ENCODE results near the gene IFNE. TPM values are rescaled to one million over a fixed set of nuclear protein-coding genes. Genes with fewer than 3 reads are reported as not detected.

Gene IFNE
- total and polyA plus RNA-seq, 12 donors = not detected

DNA sequence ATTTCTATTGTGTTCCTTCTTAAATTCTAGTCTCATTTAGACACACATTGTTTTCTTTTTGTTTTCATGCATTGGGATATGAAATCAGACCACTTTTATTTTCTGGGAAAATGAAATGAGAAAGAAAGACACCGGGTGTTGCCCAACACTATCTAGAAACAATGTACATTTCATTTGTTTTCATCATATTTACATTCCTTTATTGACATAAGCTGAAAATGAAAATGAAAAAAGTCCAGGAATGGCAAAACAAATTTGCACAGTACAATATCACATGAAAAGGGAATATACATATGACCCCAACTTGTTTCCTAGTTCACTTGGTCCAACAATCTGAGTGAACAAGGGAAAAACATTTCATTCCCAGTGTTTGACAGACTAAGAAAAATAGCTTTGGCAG lies 20.7 kb downstream of the IFNE start:
- Histone ChIP-seq H3K36me3 (replicated peaks in 1 of 2) (no peaks in the 10 kb centered on the region), H3K4me1 (replicated peaks in 1 of 2) (no peaks in the 10 kb centered on the region), H3K27ac (no peak overlapping the region), H3K4me3 (no peak overlapping the region), H3K9me3 (replicated peaks in 1 of 3) (peaks cover 0 to 4% (median 0%) of the 10 kb centered on the region in 3 donors), H3K27me3 (no peaks in the 10 kb centered on the region)
- 76 to 85% (median 83%) methylated on average over 1 of the region's 1 CpG for WGBS, 4 donors
- no peak for DNase-seq
- intact Hi-C loops (cut with DNase I) = no loop called here
- no peak for TF ChIP-seq POLR2A (IDR thresholded peaks at IDR 0.05)
- TF ChIP-seq, protein P1, sequence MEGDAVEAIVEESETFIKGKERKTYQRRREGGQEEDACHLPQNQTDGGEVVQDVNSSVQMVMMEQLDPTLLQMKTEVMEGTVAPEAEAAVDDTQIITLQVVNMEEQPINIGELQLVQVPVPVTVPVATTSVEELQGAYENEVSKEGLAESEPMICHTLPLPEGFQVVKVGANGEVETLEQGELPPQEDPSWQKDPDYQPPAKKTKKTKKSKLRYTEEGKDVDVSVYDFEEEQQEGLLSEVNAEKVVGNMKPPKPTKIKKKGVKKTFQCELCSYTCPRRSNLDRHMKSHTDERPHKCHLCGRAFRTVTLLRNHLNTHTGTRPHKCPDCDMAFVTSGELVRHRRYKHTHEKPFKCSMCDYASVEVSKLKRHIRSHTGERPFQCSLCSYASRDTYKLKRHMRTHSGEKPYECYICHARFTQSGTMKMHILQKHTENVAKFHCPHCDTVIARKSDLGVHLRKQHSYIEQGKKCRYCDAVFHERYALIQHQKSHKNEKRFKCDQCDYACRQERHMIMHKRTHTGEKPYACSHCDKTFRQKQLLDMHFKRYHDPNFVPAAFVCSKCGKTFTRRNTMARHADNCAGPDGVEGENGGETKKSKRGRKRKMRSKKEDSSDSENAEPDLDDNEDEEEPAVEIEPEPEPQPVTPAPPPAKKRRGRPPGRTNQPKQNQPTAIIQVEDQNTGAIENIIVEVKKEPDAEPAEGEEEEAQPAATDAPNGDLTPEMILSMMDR (IDR thresholded peaks at IDR 0.05) = no peak

DNA sequence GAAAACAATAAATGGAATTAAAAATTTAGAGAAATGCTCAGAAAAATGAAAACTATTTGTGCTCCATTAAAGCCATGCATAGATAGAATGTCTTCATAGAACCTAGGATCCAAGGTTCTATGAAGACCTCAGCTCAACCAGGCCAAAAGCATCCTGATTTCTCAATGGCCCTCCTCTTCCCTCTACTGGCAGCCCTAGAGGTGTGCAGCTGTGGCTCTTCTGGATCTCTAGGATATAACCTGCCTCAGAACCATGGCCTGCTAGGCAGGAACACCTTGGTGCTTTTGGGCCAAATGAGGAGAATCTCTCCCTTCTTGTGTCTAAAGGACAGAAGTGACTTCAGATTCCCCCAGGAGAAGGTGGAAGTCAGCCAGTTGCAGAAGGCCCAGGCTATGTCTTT lies 26.8 kb downstream of the IFNE start:
- intact Hi-C loops (cut with DNase I) = no loop called here
- no peak overlapping the region for H3K27ac ChIP-seq
- no peaks in the 10 kb centered on the region for H3K27me3 ChIP-seq
- H3K9me3 ChIP-seq (replicated peaks in 1 of 3) = no peaks in the 10 kb centered on the region
- no peak for TF ChIP-seq POLR2A (IDR thresholded peaks at IDR 0.05)
- TF ChIP-seq, protein P1 (IDR thresholded peaks at IDR 0.05) = peak; percentile 22 to 52 (median 35)
- H3K4me3 ChIP-seq = no peak overlapping the region
- peak in 1 of 7 donors; percentile 9 for DNase-seq
- no peaks in the 10 kb centered on the region for H3K36me3 ChIP-seq (replicated peaks in 1 of 2)
- H3K4me1 ChIP-seq (replicated peaks in 1 of 2) = no peaks in the 10 kb centered on the region

DNA sequence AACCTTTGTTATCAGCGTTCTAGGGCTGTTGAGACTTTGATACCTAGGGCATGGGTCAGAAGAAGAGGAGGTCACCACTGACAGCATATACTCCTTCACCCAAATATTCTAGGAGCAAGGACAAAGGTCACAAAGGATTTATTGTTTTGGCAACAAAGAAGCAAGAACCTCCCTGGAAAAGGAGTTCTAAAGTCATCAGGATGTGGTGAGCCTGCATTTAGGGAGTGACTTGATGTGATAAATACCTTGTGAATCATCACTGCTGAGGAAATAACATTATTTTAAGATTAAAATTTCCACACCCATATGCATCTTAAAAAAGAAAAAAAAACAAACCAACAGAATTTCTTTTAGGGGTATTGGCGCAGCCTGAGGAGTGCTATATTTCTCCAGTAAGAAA lies 28.0 kb downstream of the IFNE start:
- no peak overlapping the region for H3K27ac ChIP-seq
- H3K4me3 ChIP-seq = no peak overlapping the region
- intact Hi-C loops (cut with DNase I) = no loop called here
- no peaks in the 10 kb centered on the region for H3K4me1 ChIP-seq (replicated peaks in 1 of 2)
- 44 to 65% (median 57%) methylated on average over 2 of the region's 2 CpGs for WGBS, 4 donors
- TF ChIP-seq, protein P1 (IDR thresholded peaks at IDR 0.05) = no peak
- no peak for TF ChIP-seq POLR2A (IDR thresholded peaks at IDR 0.05)
- DNase-seq = no peak
- no peaks in the 10 kb centered on the region for H3K27me3 ChIP-seq
- no peaks in the 10 kb centered on the region for H3K36me3 ChIP-seq (replicated peaks in 1 of 2)
- no peaks in the 10 kb centered on the region for H3K9me3 ChIP-seq (replicated peaks in 1 of 3)

DNA sequence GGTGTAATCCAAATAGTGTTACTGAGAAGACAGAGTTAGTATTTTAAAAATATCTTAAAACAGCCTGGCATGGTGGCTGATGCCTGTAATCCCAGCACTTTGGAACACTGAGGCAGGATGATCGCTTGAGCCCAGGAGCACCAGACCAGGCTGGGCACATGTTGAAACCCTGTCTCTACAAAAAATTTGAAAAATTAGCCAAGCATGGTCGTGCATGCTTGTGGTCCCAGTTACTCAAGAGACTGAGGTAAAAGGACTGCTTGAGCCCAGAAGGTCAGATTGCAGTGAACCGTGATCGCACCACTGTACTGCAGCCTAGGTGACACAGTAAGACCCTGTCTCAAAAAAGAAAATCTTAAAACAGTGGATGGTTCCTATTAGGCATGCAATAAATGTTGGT lies 29.4 kb downstream of the IFNE start:
- H3K9me3 ChIP-seq (replicated peaks in 1 of 3) = no peaks in the 10 kb centered on the region
- H3K4me3 ChIP-seq = no peak overlapping the region
- H3K4me1 ChIP-seq (replicated peaks in 1 of 2) = no peaks in the 10 kb centered on the region
- intact Hi-C loops (cut with DNase I) = no loop called here
- no peak for DNase-seq
- TF ChIP-seq, protein P1 (IDR thresholded peaks at IDR 0.05) = no peak
- no peak for TF ChIP-seq POLR2A (IDR thresholded peaks at IDR 0.05)
- no peak overlapping the region for H3K27ac ChIP-seq
- no peaks in the 10 kb centered on the region for H3K36me3 ChIP-seq (replicated peaks in 1 of 2)
- 61 to 78% (median 71%) methylated on average over 4 of the region's 4 CpGs for WGBS, 4 donors
- H3K27me3 ChIP-seq = no peaks in the 10 kb centered on the region
